Sigmoid colon (tissue), 7 donors: Measurements from ENCODE around the gene AHI1. TPM values are rescaled to one million over a fixed set of nuclear protein-coding genes. Genes with fewer than 3 reads are reported as not detected.
"Not testable (repeated sequence)": the region's sequence is repeated elsewhere in the genome, so short reads cannot be mapped to it uniquely, and the experiment has no call there.

Source experiments
- DNase-seq: peaks from one replicate; pipeline ENCODE4 v3.0.0-alpha.2; 2019
- H3K27ac ChIP-seq, 4 donors: fragments of 200-600 bp; sonication (generic); one replicate each; pipeline ENCODE4 v1.5.1; 2016 to 2019; ENCODE audit warnings: mild to moderate bottlenecking in 1 of 4
- H3K27me3 ChIP-seq, 3 donors: fragments of 200-600 bp; sonication (generic); one replicate each; pipeline ENCODE4 v1.5.1; 2019; ENCODE audit warnings: mild to moderate bottlenecking in 1 of 3
- H3K36me3 ChIP-seq, 4 donors: fragments of 200-600 bp; sonication (generic); one replicate each; pipeline ENCODE4 v1.5.1; 2016 to 2019
- H3K4me1 ChIP-seq, 4 donors: fragments of 200-600 bp; sonication (generic); one replicate each; pipeline ENCODE4 v1.5.1; 2017 to 2019
- H3K4me3 ChIP-seq, 4 donors: fragments of 200-600 bp; sonication (generic); one replicate each; pipeline ENCODE4 v1.5.1; 2017 to 2019; ENCODE audit warnings: mild to moderate bottlenecking in 2 of 4, moderate library complexity in 1 of 4
- H3K9me3 ChIP-seq, 4 donors: fragments of 200-600 bp in 3 of 4; sonication (generic) in 3 of 4; one replicate each; pipeline versions ENCODE4 v1.5.1 to v1.6.1; 2013 to 2019
- EP300 ChIP-seq, 4 donors: sonication (generic); formaldehyde crosslinking; IDR thresholded peaks; one replicate each; pipeline ENCODE4 v1.6.1; 2017; ENCODE audit warnings: antibody characterized with exemption in 4 of 4
- POLR2A ChIP-seq, 2 donors: fragments of 450-650 bp; IDR thresholded peaks; one replicate each; pipeline ENCODE4 v1.6.1; 2016; ENCODE audit warnings: antibody characterized with exemption in 2 of 2, mild to moderate bottlenecking in 2 of 2, moderate library complexity in 2 of 2
- POLR2AphosphoS5 ChIP-seq, 4 donors: sonication (generic); formaldehyde crosslinking; IDR thresholded peaks; one replicate each; pipeline ENCODE4 v1.6.1; 2017; ENCODE audit warnings: antibody characterized with exemption in 4 of 4
- WGBS, 2 donors: extraction: QIAGEN DNeasy Blood & Tissue Kit; methylation state at CpG; one replicate each; pipeline ENCODE4 v1.1.7; 2013; 5-methylcytosine and 5-hydroxymethylcytosine counted together
- intact Hi-C: fragments of 100-400 bp; cut with DNase I; formaldehyde crosslinking; loops from one replicate; pipeline ENCODE4 v1.15.1; 2023
- polyA plus RNA-seq, 3 donors: library from polyadenylated mRNA; stranded (reverse); fragments of 200-250 nt; gene quantifications; one replicate each; pipeline ENCODE4 v1.2.3, GENCODE V29; 2013
- total RNA-seq, 4 donors: library from RNA; depleted of rRNA; stranded (reverse); fragments of >200 nt; gene quantifications; one replicate each; pipeline ENCODE4 v1.1.0, GENCODE V29; 2016
- TF ChIP-seq, protein P1 (sequence below), 4 experiments: fragments of 450-650 bp in 3 of 4; fragments of 200-600 bp in 1 of 4; IDR thresholded peaks; one replicate each; pipeline ENCODE4 v1.5.1; 2016 to 2019; ENCODE audit warnings: antibody characterized with exemption in 4 of 4, mild to moderate bottlenecking in 3 of 4, moderate library complexity in 2 of 4
- donor health status: healthy with polysubstance abuse.
- donor health status: Bipolar disorder and iron deficiency.
- donor health status: healthy.

Gene AHI1
- total and polyA plus RNA-seq, 7 donors, result 4.2 to 47.1 (median 25.8) TPM

DNA sequence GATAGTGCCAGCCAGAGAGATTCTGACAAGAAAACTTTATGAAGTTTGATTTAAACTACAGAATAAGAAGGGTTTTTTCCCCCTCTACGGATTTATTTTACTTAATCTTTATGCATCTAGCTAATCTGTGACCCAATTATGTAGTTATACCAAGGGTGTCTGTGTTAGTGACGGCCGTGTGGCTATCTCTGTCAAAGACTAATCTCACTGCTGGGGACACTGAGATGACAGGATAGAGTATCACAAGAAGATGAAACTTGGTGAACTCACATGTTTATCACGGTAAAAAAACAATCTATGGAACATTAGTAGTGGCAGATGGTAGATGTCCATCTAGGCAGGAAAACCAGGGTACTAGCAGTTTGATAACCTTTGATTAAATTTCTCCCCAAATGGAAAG lies 149.7 kb downstream of the AHI1 start:
- WGBS, 2 donors, result 92% methylated on average over 4 of the region's 4 CpGs
- Histone ChIP-seq H3K27me3 (no peaks in the 10 kb centered on the region), H3K9me3 (no peaks in the 10 kb centered on the region), H3K27ac (no peak overlapping the region), H3K4me1 (no peaks in the 10 kb centered on the region), H3K36me3 (peaks cover 0 to 4% (median 0%) of the 10 kb centered on the region in 4 donors), H3K4me3 (no peak overlapping the region)
- DNase-seq, result no peak
- TF ChIP-seq, protein P1, sequence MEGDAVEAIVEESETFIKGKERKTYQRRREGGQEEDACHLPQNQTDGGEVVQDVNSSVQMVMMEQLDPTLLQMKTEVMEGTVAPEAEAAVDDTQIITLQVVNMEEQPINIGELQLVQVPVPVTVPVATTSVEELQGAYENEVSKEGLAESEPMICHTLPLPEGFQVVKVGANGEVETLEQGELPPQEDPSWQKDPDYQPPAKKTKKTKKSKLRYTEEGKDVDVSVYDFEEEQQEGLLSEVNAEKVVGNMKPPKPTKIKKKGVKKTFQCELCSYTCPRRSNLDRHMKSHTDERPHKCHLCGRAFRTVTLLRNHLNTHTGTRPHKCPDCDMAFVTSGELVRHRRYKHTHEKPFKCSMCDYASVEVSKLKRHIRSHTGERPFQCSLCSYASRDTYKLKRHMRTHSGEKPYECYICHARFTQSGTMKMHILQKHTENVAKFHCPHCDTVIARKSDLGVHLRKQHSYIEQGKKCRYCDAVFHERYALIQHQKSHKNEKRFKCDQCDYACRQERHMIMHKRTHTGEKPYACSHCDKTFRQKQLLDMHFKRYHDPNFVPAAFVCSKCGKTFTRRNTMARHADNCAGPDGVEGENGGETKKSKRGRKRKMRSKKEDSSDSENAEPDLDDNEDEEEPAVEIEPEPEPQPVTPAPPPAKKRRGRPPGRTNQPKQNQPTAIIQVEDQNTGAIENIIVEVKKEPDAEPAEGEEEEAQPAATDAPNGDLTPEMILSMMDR (IDR thresholded peaks at IDR 0.05), result no peak
- no peak for TF ChIP-seq POLR2AphosphoS5 (IDR thresholded peaks at IDR 0.05)
- TF ChIP-seq POLR2A (IDR thresholded peaks at IDR 0.05), result no peak
- no peak for TF ChIP-seq EP300 (IDR thresholded peaks at IDR 0.05)
- intact Hi-C loops, result no loop called here

DNA sequence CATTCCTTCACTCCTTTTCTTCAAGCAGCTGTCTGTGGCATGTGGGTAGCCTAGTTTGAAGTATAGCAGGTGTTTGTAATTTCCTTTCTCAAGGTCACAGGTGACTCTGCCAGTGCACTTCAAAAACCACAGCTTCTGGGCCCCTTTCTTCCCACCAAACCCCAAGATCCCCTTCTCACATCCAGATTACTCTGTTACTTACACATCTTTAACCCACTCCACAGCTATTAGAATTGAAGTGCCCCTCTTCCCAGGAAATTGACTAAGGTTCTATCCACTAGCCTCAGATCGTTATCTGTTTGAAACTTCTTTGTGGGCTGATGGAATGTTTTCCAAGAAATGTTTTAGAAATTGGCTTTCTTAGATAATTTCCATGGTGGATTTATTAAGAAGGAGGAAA lies 150.8 kb downstream of the AHI1 start:
- no peak for TF ChIP-seq POLR2AphosphoS5 (IDR thresholded peaks at IDR 0.05)
- TF ChIP-seq POLR2A (IDR thresholded peaks at IDR 0.05), result no peak
- no peak for TF ChIP-seq EP300 (IDR thresholded peaks at IDR 0.05)
- TF ChIP-seq, protein P1 (IDR thresholded peaks at IDR 0.05), result no peak
- Histone ChIP-seq H3K27me3 (no peaks in the 10 kb centered on the region), H3K27ac (no peak overlapping the region), H3K36me3 (peaks cover 0 to 4% (median 0%) of the 10 kb centered on the region in 4 donors), H3K4me1 (no peaks in the 10 kb centered on the region), H3K4me3 (no peak overlapping the region), H3K9me3 (no peaks in the 10 kb centered on the region)
- intact Hi-C loops, result no loop called here
- DNase-seq, result no peak
- 79 to 97% methylated on average over 1 of the region's 1 CpG for WGBS, 2 donors

DNA sequence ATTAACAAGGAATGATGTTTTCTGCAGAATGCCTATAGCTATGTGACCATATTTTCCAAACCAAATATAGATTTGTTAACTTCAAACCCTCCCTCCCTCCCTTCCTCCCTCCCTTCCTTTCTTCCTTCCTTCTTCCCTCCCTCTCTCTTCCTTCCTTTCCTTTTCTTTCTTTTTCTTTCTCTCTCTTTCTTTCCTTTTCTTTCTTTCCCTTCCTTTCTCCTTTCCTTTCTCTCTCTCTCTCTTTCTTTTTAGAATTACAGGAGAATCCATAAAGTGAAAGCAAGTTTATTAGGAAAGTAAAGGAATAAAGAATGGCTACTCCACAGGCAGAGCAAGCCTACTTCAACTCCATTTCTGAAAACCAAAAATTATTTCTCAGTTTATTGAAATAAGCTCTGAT lies 153.0 kb downstream of the AHI1 start:
- no peaks in the 10 kb centered on the region for H3K9me3 ChIP-seq
- peaks cover 0 to 4% (median 0%) of the 10 kb centered on the region in 4 donors for H3K36me3 ChIP-seq

DNA sequence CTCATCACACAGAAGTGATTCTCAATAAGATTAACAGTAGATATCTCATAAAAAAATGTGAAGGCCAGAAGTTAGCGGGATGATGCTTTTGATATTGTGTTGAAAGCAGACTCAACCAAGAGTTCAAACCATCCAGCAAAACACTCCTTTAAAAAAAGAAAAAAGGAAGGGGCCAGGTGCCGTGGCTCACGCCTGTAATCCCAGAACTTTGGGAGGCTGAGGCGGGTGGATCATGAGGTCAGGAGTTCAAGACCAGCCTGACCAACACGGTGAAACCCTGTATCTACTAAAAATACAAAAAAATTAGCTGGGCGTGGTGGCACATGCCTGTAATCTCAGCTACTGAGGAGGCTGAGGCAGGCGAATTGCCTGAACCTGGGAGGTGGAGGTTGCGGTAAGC lies 157.6 kb downstream of the AHI1 start:
- H3K4me3 ChIP-seq, intact Hi-C loops: not testable (repeated sequence)
- 89 to 97% methylated on average over 8 of the region's 8 CpGs for WGBS, 2 donors

More for the DNA sequence above, 153.0 kb downstream of the AHI1 start:
- Histone ChIP-seq H3K27ac (no peak overlapping the region), H3K4me1 (no peaks in the 10 kb centered on the region), H3K4me3 (no peak overlapping the region), H3K27me3 (no peaks in the 10 kb centered on the region)
- no peak for DNase-seq
- TF ChIP-seq EP300 (IDR thresholded peaks at IDR 0.05) (no peak), POLR2A (IDR thresholded peaks at IDR 0.05) (no peak), POLR2AphosphoS5 (IDR thresholded peaks at IDR 0.05) (no peak)
- intact Hi-C loops, result no loop called here

DNA sequence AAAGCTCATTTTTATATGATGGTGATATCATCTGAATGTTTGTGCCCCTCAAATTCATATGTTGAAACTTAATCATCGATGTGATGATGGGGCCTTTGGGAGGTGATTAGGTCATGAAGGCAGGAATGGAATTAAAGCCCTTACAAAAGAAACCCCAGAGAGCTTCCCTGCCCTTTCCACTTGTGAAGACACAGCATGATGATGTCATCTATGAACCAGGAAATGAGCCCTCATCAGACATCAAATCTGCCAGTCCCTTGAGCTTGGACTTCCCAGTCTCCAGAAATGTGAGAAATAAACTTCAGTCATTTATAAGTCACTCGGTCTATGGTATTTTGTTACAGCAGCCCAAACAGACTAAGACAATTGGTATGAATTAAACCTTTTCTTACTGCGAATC lies 163.4 kb downstream of the AHI1 start:
- intact Hi-C loops, result no loop called here
- Histone ChIP-seq H3K36me3 (no peaks in the 10 kb centered on the region), H3K4me3 (no peak overlapping the region), H3K4me1 (no peaks in the 10 kb centered on the region), H3K27me3 (no peaks in the 10 kb centered on the region), H3K27ac (no peak overlapping the region), H3K9me3 (no peaks in the 10 kb centered on the region)
- TF ChIP-seq, protein P1 (IDR thresholded peaks at IDR 0.05), result no peak
- TF ChIP-seq POLR2A (IDR thresholded peaks at IDR 0.05) (no peak), POLR2AphosphoS5 (IDR thresholded peaks at IDR 0.05) (no peak), EP300 (IDR thresholded peaks at IDR 0.05) (no peak)
- WGBS, 2 donors, result 93 to 94% methylated on average over 3 of the region's 3 CpGs
- DNase-seq, result no peak

More for the DNA sequence above, 157.6 kb downstream of the AHI1 start:
- H3K4me1 ChIP-seq, H3K27me3 ChIP-seq, H3K36me3 ChIP-seq, H3K9me3 ChIP-seq, H3K27ac ChIP-seq, DNase-seq: not testable (repeated sequence)

DNA sequence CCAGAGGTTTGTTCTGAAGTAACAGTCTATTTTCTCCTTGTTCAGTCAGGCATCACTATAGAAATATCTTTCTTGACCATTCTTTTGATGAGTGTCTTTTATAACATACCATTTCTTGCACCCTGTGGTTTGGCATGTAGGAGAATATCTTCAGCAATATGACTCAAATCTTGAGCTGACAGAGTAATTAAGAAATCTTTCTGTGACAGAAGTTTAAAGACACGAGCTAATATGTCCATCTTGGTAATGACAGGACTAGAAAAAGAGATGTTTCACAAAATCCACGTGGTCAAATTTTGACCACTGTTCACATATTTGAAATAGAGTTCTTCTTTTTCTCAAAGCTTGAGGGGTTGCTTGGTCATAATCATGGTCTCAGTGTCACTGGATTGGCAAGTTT lies 166.5 kb downstream of the AHI1 start:
- DNase-seq, result no peak
- H3K27ac ChIP-seq, result no peak overlapping the region
- TF ChIP-seq EP300 (IDR thresholded peaks at IDR 0.05) (no peak), POLR2AphosphoS5 (IDR thresholded peaks at IDR 0.05) (no peak), POLR2A (IDR thresholded peaks at IDR 0.05) (no peak)
- TF ChIP-seq, protein P1 (IDR thresholded peaks at IDR 0.05), result no peak
- no peaks in the 10 kb centered on the region for H3K27me3 ChIP-seq
- H3K36me3 ChIP-seq, result no peaks in the 10 kb centered on the region
- no peaks in the 10 kb centered on the region for H3K9me3 ChIP-seq
- WGBS, 2 donors, result 85 to 92% methylated on average over 2 of the region's 2 CpGs
- H3K4me1 ChIP-seq, result no peaks in the 10 kb centered on the region
- no peak overlapping the region for H3K4me3 ChIP-seq
- intact Hi-C loops, result no loop called here
